Tibial nerve (tissue), 4 donors: Measurements from ENCODE around the gene RGL4.

ENCODE experiments used
- EP300 ChIP-seq, 2 donors: sonication (generic); formaldehyde crosslinking; IDR thresholded peaks; one replicate each; pipeline ENCODE4 v1.6.1; 2017; ENCODE audit warnings: antibody characterized with exemption in 2 of 2, mild to moderate bottlenecking in 1 of 2
- POLR2A ChIP-seq, 2 donors: fragments of 450-650 bp; IDR thresholded peaks; one replicate each; pipeline ENCODE4 v1.6.1; 2017; ENCODE audit warnings: antibody characterized with exemption in 2 of 2, mild to moderate bottlenecking in 2 of 2, moderate library complexity in 2 of 2
- TF ChIP-seq, protein P1 (sequence below), 5 experiments: fragments of 200-600 bp in 3 of 5; fragments of 450-650 bp in 2 of 5; sonication (generic) in 3 of 5; IDR thresholded peaks; one replicate each; pipeline ENCODE4 v1.5.1; 2016 to 2019; ENCODE audit warnings: antibody characterized with exemption in 5 of 5, mild to moderate bottlenecking in 3 of 5, moderate library complexity in 2 of 5

DNA sequence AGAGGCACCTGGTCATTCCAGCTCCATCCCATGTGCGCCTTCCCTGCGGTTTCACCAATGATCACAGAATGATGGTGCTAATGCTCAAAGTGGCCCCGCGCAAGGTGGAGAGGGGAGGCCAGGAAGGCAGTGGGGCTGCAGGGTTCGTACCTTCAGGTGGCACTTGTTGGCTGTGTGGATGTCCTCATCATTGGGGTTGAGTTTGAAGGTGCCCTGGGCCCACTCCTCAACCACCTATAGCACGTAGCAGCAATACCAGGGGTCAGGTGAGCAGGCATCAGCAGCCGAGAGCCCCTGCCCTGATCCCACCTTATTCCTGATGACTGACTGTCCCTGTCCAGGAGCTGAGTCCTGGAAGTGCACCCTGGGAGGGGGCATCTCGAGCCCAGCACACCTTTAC, 38.1 kb upstream of the RGL4 start:
- TF ChIP-seq EP300 (IDR thresholded peaks at IDR 0.05) = no peak
- TF ChIP-seq, protein P1, sequence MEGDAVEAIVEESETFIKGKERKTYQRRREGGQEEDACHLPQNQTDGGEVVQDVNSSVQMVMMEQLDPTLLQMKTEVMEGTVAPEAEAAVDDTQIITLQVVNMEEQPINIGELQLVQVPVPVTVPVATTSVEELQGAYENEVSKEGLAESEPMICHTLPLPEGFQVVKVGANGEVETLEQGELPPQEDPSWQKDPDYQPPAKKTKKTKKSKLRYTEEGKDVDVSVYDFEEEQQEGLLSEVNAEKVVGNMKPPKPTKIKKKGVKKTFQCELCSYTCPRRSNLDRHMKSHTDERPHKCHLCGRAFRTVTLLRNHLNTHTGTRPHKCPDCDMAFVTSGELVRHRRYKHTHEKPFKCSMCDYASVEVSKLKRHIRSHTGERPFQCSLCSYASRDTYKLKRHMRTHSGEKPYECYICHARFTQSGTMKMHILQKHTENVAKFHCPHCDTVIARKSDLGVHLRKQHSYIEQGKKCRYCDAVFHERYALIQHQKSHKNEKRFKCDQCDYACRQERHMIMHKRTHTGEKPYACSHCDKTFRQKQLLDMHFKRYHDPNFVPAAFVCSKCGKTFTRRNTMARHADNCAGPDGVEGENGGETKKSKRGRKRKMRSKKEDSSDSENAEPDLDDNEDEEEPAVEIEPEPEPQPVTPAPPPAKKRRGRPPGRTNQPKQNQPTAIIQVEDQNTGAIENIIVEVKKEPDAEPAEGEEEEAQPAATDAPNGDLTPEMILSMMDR (IDR thresholded peaks at IDR 0.05) = no peak
- no peak for TF ChIP-seq POLR2A (IDR thresholded peaks at IDR 0.05)
